Tibial artery (tissue), 4 donors: ENCODE data around the gene PRR5.

Source experiments
- DNase-seq, 2 donors: peaks; one replicate each; pipeline ENCODE4 v3.0.0-alpha.2; 2019
- H3K27ac ChIP-seq, 2 donors: fragments of 200-600 bp; sonication (generic) in 1 of 2; 1 replicate in 1 of 2; 2 replicates in 1 of 2; pipeline ENCODE4 v1.5.1; 2018 to 2019; ENCODE audit warnings: mild to moderate bottlenecking in 1 of 2
- H3K27me3 ChIP-seq, 2 donors: fragments of 200-600 bp; sonication (generic) in 1 of 2; one replicate each; pipeline versions ENCODE4 v1.5.1 to v1.6.0; 2016 to 2019
- H3K36me3 ChIP-seq, 3 donors: fragments of 200-600 bp; sonication (generic) in 2 of 3; one replicate each; pipeline ENCODE4 v1.5.1; 2016 to 2019; ENCODE audit warnings: mild to moderate bottlenecking in 2 of 3
- H3K4me1 ChIP-seq, 4 donors: fragments of 200-600 bp; sonication (generic) in 2 of 4; 1 replicate in 3 of 4; 2 replicates in 1 of 4; pipeline ENCODE4 v1.5.1; 2016 to 2019
- H3K4me3 ChIP-seq, 2 donors: fragments of 200-600 bp; sonication (generic) in 1 of 2; 1 replicate in 1 of 2; 2 replicates in 1 of 2; pipeline ENCODE4 v1.5.1; 2018 to 2019; ENCODE audit warnings: mild to moderate bottlenecking in 2 of 2
- H3K9me3 ChIP-seq, 3 donors: fragments of 200-600 bp; sonication (generic) in 1 of 3; one replicate each; pipeline ENCODE4 v1.5.1; 2016 to 2019
- CTCF ChIP-seq, 2 experiments: fragments of 200-600 bp in 1 of 2; fragments of 450-650 bp in 1 of 2; IDR thresholded peaks; one replicate each; pipeline ENCODE4 v1.5.1; 2017 to 2019; ENCODE audit warnings: antibody characterized with exemption in 2 of 2, mild to moderate bottlenecking in 1 of 2, moderate library complexity in 1 of 2
- intact Hi-C: fragments of 100-400 bp; cut with DNase I; formaldehyde crosslinking; loops from one replicate; pipeline ENCODE4 v1.15.0; 2023; ENCODE audit warnings: low total_unique reads

The PRR5 gene

GRCh38 chr22:44684506-44685383 lies 17.3 kb upstream of the PRR5 start:
- Histone ChIP-seq H3K36me3 (no peaks in the 10 kb centered on the region), H3K9me3 (no peaks in the 10 kb centered on the region), H3K4me3 (no peak overlapping the region), H3K27me3 (peaks cover 0 to 7% of the 10 kb centered on the region in 2 donors), H3K4me1 (peaks cover 0 to 5% (median 0%) of the 10 kb centered on the region in 4 donors), H3K27ac (no peak overlapping the region)
- intact Hi-C loops = no loop called here
- peak; percentile 77 to 79 for TF ChIP-seq CTCF (IDR thresholded peaks at IDR 0.05)
- peak; percentile 79 to 83 for DNase-seq

- H3K27me3 ChIP-seq = peaks cover 0 to 6% of the 10 kb centered on the region in 2 donors
- intact Hi-C loops = no loop called here
- H3K27ac ChIP-seq = no peak overlapping the region
- DNase-seq = no peak
- H3K4me3 ChIP-seq = no peak overlapping the region
- TF ChIP-seq CTCF (IDR thresholded peaks at IDR 0.05) = no peak
- no peaks in the 10 kb centered on the region for H3K9me3 ChIP-seq
- peaks cover 0 to 5% (median 0%) of the 10 kb centered on the region in 4 donors for H3K4me1 ChIP-seq
- H3K36me3 ChIP-seq = no peaks in the 10 kb centered on the region
Measured at GRCh38 chr22:44685384-44686056, 16.5 kb upstream of the PRR5 start.

GRCh38 chr22:44686873-44687600 lies 15.0 kb upstream of the PRR5 start:
- intact Hi-C loops = no loop called here
- H3K4me3 ChIP-seq = no peak overlapping the region
- H3K27ac ChIP-seq = no peak overlapping the region
- peaks cover 0 to 5% (median 0%) of the 10 kb centered on the region in 4 donors for H3K4me1 ChIP-seq
- no peak for DNase-seq
- no peak for TF ChIP-seq CTCF (IDR thresholded peaks at IDR 0.05)
- H3K36me3 ChIP-seq = no peaks in the 10 kb centered on the region
- H3K9me3 ChIP-seq = no peaks in the 10 kb centered on the region
- peaks cover 0 to 14% of the 10 kb centered on the region in 2 donors for H3K27me3 ChIP-seq

- no peak overlapping the region for H3K27ac ChIP-seq
- H3K4me1 ChIP-seq = peaks cover 0 to 5% (median 0%) of the 10 kb centered on the region in 4 donors
- H3K9me3 ChIP-seq = no peaks in the 10 kb centered on the region
- TF ChIP-seq CTCF (IDR thresholded peaks at IDR 0.05) = no peak
- H3K36me3 ChIP-seq = no peaks in the 10 kb centered on the region
- no peak overlapping the region for H3K4me3 ChIP-seq
- intact Hi-C loops = no loop called here
- H3K27me3 ChIP-seq = peaks cover 0 to 16% of the 10 kb centered on the region in 2 donors
- DNase-seq = no peak
Measured at GRCh38 chr22:44689173-44689572, 12.8 kb upstream of the PRR5 start.

- no peak overlapping the region for H3K27ac ChIP-seq
- peaks cover 0 to 16% of the 10 kb centered on the region in 2 donors for H3K27me3 ChIP-seq
- TF ChIP-seq CTCF (IDR thresholded peaks at IDR 0.05) = no peak
- no peak for DNase-seq
- no peaks in the 10 kb centered on the region for H3K36me3 ChIP-seq
- no peak overlapping the region for H3K4me3 ChIP-seq
- H3K4me1 ChIP-seq = no peaks in the 10 kb centered on the region
- no peaks in the 10 kb centered on the region for H3K9me3 ChIP-seq
- intact Hi-C loops = no loop called here
Measured at GRCh38 chr22:44689915-44690524, 12.0 kb upstream of the PRR5 start.
